ENCODE results near the gene IRF5.
"Not testable (repeated sequence)": the region's sequence is repeated elsewhere in the genome, so short reads cannot be mapped to it uniquely, and the experiment has no call there.

IRF5 gene

DNA sequence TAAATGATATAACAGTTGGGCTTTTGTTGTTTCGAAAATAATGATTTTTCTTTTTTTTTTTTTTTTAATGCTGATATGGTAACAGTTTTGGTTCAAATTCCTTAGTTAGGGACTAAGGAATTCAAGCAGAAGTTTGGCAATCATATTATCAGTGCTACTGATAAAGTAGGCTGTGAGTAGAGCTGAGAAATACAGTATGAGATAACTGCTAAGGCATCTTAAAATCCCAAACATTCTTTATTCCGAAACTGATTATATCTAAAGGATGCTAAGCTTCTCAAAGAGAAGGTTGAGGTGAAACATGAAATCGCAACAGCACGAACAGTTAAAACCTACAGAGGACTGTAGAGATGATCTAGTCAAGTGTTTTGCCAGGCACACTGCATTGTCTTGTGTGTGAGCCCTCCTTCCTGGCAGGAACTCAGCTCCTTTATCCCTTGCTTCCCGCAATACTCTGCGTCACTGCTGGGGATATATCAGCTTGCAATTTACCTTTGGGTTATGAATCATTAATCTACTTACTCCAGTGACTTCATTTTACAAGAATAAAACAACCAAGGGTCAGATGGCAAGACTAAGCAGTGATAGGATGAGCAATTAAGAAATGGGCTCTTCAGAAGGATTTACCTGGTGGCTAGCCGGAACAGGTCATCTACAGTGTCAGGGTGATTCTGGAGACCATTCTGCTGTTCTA lies 36.7 kb downstream of the IRF5 start:
- no peak for DNase-seq

GRCh38 chr7:128982105-128982504 lies 44.4 kb downstream of the IRF5 start:
- no peak for DNase-seq

DNA sequence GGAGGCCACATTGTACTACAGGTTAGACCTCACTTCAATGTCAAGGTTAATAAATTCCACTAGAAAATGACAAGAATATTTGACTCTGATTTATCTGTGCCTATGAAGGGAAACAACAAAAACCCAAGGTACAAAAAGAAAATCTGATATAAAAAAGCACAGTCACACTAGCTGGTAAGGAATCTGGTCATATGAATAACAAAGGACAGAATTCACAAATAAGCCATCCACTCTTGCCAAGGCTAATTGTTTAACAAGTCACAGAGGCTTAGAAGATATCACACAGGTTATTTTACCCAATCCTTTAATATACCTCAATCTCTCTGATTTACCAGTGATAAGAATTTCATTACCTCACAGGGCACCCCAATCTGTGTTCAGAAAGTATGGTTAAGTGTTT lies 47.9 kb downstream of the IRF5 start:
- DNase-seq = no peak

DNA sequence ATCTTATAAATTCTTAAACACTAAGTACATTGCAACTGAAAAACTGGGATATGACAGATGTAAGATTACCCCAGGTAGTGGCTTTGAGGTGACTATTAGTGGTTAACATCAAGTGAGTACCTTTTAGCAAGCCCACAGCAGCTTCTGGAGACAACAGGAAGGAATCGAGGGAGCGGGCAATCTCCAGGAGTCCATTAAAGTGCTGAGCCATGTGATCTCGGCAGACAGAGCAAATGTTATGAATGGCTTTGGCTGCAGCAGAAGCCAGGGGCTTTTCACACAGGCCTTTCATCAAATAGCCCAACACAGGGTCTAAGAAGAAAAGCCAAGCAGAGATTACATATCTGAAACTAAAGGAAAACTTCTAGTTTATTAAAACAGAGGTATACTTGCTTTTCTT lies 48.9 kb downstream of the IRF5 start:
- DNase-seq = no peak

- no peak for DNase-seq
These were observed 50.6 kb downstream of the IRF5 start for GRCh38 chr7:128988372-128988771.

DNA sequence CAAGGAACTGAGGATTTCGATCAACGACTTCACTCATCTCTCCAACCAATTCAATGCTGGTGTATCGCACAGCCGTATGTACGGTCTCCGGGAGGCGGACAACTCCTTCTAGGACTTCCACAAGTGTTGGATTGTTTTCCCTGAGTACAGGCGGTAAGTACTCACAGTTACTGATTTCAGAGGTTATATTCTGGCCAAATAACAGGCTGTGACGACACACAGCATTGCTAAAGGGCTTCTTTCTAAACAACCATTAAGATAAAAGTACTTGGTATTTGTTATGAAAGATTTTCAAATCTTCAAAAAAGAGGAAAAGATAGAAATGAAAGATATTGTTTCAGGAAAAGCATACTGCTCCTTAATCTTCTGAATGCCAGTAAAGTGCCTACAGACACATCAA lies 52.2 kb downstream of the IRF5 start:
- DNase-seq = no peak

DNA sequence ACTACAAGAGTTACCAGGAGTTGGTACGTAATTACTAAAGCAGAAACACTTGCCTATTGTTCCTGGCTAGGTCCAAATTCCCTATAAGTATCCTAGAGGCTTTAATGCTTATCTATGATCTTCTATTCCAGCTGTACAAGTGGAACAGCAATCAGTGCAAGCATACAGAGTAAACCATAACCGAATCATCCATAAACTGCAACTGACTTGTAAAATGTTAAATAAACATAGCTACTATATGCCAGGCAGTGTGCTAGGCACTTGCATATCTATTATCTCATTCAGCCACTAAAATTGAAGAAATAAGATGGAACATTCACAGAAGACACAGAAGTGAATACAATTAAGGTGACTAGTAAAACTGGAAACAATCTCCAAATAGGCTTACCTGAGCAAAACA lies 55.7 kb downstream of the IRF5 start:
- DNase-seq = no peak

- not testable (repeated sequence) for DNase-seq
These were observed 56.8 kb downstream of the IRF5 start for GRCh38 chr7:128994560-128994959.

GRCh38 chr7:128997181-128997580 lies 59.5 kb downstream of the IRF5 start:
- no peak for DNase-seq
